Activated CD8-positive, alpha-beta memory T cell treated with anti-CD3 and anti-CD28 coated beads for 36 hours (primary cell): ENCODE data around the gene CAP2. TPM values are rescaled to one million over a fixed set of nuclear protein-coding genes. Genes with fewer than 3 reads are reported as not detected.

Experiments used
- CTCF ChIA-PET: fragments of 350-600 bp; sonication (Branson Sonifier 250); formaldehyde crosslinking; loops from one replicate; lab custom pipeline; 2021; ENCODE audit warnings: antibody characterized with exemption; lab: Charles Lee
- POLR2A ChIA-PET: fragments of 350-600 bp; sonication (Branson Sonifier 250); formaldehyde crosslinking; loops from one replicate; lab custom pipeline; 2021; ENCODE audit warnings: antibody characterized with exemption; lab: Charles Lee
- total RNA-seq, 2 experiments: library from RNA; stranded (reverse); gene quantifications; one replicate each; pipeline ENCODE4 v1.2.3, GENCODE V29; 2021

CAP2 gene
- total RNA-seq, 2 experiments from 2014 or later = not detected

DNA sequence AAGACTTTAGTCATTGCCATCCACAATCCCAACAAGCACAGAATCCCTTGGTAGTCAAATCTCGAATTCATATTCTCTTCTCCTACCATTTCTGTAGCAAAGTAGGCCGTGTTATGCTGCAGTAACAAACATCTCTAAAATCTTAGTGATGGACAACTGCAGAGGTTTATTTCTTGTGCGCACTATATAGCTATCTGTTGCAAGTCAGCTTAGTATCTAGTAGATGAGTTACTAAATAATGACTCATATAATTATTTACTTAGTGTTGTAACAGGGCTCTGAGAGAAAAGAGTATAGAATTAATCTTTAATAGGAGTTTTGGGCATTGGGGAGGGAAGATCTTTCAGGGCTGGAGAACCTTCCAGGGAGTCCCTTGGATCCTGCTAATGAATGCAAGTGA is 73.3 kb downstream of the CAP2 start:
- ChIA-PET CTCF (interaction anchor here (0.5 kb wide), 1 partner anchor 1245 kb away, joined by 4 read pairs; no protein-coding TSS in a partner anchor), POLR2A (no interaction called here)

GRCh38 chr6:17469006-17469832 is 75.8 kb downstream of the CAP2 start:
- CTCF ChIA-PET = no interaction called here
- POLR2A ChIA-PET = no interaction called here

- POLR2A ChIA-PET = no interaction called here
- CTCF ChIA-PET = no interaction called here
These were observed 77.0 kb downstream of the CAP2 start for GRCh38 chr6:17470202-17470937.

- CTCF ChIA-PET = no interaction called here
- POLR2A ChIA-PET = no interaction called here
These were observed 77.5 kb downstream of the CAP2 start for GRCh38 chr6:17470938-17471327.

GRCh38 chr6:17472653-17473183 is 79.3 kb downstream of the CAP2 start:
- CTCF ChIA-PET = no interaction called here

GRCh38 chr6:17473554-17473953 is 80.2 kb downstream of the CAP2 start:
- POLR2A ChIA-PET = no interaction called here
- CTCF ChIA-PET = no interaction called here

More at GRCh38 chr6:17472653-17473183, 79.3 kb downstream of the CAP2 start:
- POLR2A ChIA-PET = no interaction called here

- POLR2A ChIA-PET = no interaction called here
- CTCF ChIA-PET = no interaction called here
These were observed 80.9 kb downstream of the CAP2 start for GRCh38 chr6:17474289-17474688.

DNA sequence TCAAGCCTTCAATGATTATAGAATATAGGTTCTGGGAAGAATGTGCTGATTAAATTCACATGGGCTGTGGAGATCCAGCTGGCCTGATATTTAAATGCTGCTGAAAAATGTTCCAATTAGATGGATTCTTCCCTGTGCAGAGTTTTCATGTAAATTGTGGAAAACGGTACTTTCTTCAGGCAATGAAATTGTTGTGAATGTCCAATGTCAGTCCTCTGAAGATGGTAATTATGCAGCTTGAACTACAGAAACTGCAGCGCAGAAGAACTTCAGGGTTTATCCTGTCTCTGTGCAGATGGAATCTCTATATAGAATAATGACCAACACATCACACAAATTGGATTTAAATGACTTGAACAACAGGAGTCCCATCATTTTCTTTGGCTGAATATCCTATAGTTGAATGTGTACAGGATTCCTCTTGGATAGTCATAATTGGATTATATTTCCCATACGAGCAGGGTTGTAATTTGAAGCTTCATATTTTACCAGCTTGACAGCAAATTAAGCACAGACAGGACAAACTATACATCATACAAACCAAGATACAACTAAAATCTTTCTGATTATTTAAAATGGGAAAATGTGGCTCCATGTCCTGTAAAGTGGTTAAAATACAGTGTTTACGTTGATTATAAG is 82.3 kb downstream of the CAP2 start:
- ChIA-PET POLR2A (no interaction called here), CTCF (no interaction called here)

DNA sequence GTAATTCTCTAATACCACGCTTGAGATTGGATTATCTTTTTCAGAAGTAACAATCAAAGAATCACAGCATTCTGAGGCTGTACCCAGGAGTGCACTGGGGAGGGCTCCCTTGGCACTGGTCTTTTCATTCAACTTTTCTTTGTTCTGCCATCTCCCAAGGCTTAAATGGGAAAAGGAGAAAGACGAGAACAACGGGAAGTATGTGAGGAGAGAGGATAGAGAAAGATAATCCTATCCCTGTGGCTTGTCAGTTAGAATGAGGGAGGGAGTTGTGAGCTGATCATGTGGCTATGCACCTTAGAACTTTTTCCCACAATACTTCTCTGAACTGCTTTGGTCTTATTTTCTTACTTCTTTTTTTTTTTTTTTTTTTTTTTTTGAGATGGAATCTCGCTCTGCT is 83.1 kb downstream of the CAP2 start:
- CTCF ChIA-PET = no interaction called here

GRCh38 chr6:17477356-17477755 is 84.0 kb downstream of the CAP2 start:
- ChIA-PET POLR2A (no interaction called here), CTCF (no interaction called here)

More for the DNA sequence above, 83.1 kb downstream of the CAP2 start:
- POLR2A ChIA-PET = no interaction called here

- CTCF ChIA-PET = no interaction called here
- POLR2A ChIA-PET = no interaction called here
These were observed 85.0 kb downstream of the CAP2 start for GRCh38 chr6:17478223-17478907.

GRCh38 chr6:17478946-17479345 is 85.6 kb downstream of the CAP2 start:
- ChIA-PET CTCF (no interaction called here), POLR2A (no interaction called here)

DNA sequence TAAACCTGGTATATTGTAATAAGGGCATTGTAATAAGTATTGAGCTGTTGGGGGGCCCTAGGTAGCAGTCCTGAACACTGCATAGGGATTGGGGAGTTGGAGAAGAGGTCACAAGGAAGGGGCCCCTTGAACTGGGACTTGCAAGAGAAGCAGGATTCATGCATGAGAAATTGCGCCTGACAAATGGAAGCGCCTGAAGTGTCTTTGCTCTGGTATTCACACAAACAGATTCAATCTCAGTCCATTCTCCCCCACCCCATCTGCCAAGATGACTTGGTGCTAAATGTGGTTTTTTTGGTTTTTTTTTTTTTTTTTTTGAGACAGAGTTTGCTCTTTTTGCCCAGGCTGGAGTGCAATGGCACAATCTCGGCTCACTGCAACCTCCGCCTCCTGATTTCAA is 87.1 kb downstream of the CAP2 start:
- POLR2A ChIA-PET = no interaction called here

GRCh38 chr6:17482711-17483110 is 89.3 kb downstream of the CAP2 start:
- ChIA-PET POLR2A (no interaction called here), CTCF (no interaction called here)

More for the DNA sequence above, 87.1 kb downstream of the CAP2 start:
- CTCF ChIA-PET = no interaction called here

GRCh38 chr6:17483391-17484016 is 90.1 kb downstream of the CAP2 start:
- POLR2A ChIA-PET = no interaction called here
- CTCF ChIA-PET = no interaction called here

- CTCF ChIA-PET = no interaction called here
These were observed 90.9 kb downstream of the CAP2 start for GRCh38 chr6:17484201-17484849.

GRCh38 chr6:17485181-17485580 is 91.8 kb downstream of the CAP2 start:
- CTCF ChIA-PET = no interaction called here

More at GRCh38 chr6:17484201-17484849, 90.9 kb downstream of the CAP2 start:
- POLR2A ChIA-PET = no interaction called here

GRCh38 chr6:17485946-17486345 is 92.6 kb downstream of the CAP2 start:
- ChIA-PET POLR2A (no interaction called here), CTCF (no interaction called here)

More at GRCh38 chr6:17485181-17485580, 91.8 kb downstream of the CAP2 start:
- POLR2A ChIA-PET = no interaction called here
